ENCODE data around the gene SORL1.

DNA sequence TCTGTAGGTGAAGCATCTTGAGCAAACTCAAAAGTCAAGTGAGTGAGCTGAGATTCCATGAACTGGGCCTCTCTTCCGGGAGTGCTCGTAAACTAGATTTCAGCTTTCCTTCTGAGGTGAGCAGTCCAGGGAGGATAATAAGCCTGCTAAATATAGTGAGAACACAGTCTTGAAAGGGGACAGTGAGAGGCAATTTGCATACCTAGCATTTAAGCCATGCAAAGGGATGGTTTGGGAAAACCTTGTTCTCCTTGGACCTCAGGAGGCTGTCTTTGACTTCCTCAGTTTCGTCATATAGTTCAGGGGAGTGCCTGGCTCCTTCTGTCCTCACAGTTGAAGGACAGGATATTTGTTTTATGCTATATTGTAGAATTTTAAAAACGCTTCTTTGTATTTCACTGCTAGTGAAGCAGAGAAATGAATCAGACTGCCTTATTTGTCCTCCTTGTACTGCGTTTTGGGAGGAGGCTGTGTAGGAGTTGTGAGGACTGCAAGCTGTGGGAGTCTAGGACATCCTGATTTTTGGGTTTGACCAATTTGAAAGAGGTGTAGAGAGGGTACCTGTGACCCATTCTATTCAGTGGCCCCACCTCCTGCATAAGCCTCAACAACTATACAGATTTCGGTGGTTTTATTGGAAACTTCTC lies 11.7 kb downstream of the SORL1 start:
- no peak for TF ChIP-seq EZH2 (IDR thresholded peaks at IDR 0.05; ENCODE audit: borderline replicate concordance, low read depth, low read length, severe bottlenecking)
- TF ChIP-seq, protein P1, sequence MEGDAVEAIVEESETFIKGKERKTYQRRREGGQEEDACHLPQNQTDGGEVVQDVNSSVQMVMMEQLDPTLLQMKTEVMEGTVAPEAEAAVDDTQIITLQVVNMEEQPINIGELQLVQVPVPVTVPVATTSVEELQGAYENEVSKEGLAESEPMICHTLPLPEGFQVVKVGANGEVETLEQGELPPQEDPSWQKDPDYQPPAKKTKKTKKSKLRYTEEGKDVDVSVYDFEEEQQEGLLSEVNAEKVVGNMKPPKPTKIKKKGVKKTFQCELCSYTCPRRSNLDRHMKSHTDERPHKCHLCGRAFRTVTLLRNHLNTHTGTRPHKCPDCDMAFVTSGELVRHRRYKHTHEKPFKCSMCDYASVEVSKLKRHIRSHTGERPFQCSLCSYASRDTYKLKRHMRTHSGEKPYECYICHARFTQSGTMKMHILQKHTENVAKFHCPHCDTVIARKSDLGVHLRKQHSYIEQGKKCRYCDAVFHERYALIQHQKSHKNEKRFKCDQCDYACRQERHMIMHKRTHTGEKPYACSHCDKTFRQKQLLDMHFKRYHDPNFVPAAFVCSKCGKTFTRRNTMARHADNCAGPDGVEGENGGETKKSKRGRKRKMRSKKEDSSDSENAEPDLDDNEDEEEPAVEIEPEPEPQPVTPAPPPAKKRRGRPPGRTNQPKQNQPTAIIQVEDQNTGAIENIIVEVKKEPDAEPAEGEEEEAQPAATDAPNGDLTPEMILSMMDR (IDR thresholded peaks at IDR 0.05; ENCODE audit: borderline replicate concordance, extremely low read depth, low read length, poor library complexity, severe bottlenecking) = no peak
